Stimulated activated CD8-positive, alpha-beta memory T cell treated with anti-CD3 and anti-CD28 coated beads, Interleukin-7, amount 100 ng/mL, for 24 hours (primary cell): ENCODE results near the gene HIRA.
"Not testable (repeated sequence)": the region's sequence is repeated elsewhere in the genome, so short reads cannot be mapped to it uniquely, and the experiment has no call there.

Experiments
- DNase-seq: peaks from one replicate; pipeline ENCODE4 v3.0.0-alpha.2; 2020; ENCODE audit warnings: low read depth

The HIRA gene

GRCh38 chr22:19385221-19385906 is 46.2 kb downstream of the HIRA start:
- no peak for DNase-seq

- no peak for DNase-seq
Observed at GRCh38 chr22:19383292-19383691, 48.2 kb downstream of the HIRA start.

GRCh38 chr22:19382240-19382639 is 49.3 kb downstream of the HIRA start:
- DNase-seq, result no peak

- no peak for DNase-seq
Observed at GRCh38 chr22:19378344-19378674, 53.2 kb downstream of the HIRA start.

- no peak for DNase-seq
Observed at GRCh38 chr22:19377565-19378343, 53.8 kb downstream of the HIRA start.

GRCh38 chr22:19376971-19377370 is 54.6 kb downstream of the HIRA start:
- DNase-seq, result no peak

- DNase-seq, result no peak
Observed at GRCh38 chr22:19376247-19376646, 55.3 kb downstream of the HIRA start.

GRCh38 chr22:19375435-19375834 is 56.1 kb downstream of the HIRA start:
- DNase-seq, result no peak

GRCh38 chr22:19374410-19374809 is 57.1 kb downstream of the HIRA start:
- DNase-seq, result no peak

GRCh38 chr22:19373450-19373849 is 58.1 kb downstream of the HIRA start:
- DNase-seq, result no peak

GRCh38 chr22:19371893-19372292 is 59.6 kb downstream of the HIRA start:
- no peak for DNase-seq

GRCh38 chr22:19368876-19369275 is 62.7 kb downstream of the HIRA start:
- no peak for DNase-seq

- no peak for DNase-seq
Observed at GRCh38 chr22:19367763-19368367, 63.7 kb downstream of the HIRA start.

- DNase-seq, result not testable (repeated sequence)
Observed at GRCh38 chr22:19363541-19363940, 68.0 kb downstream of the HIRA start.

- no peak for DNase-seq
Observed at GRCh38 chr22:19361501-19362103, 69.9 kb downstream of the HIRA start.

- DNase-seq, result no peak
Observed at GRCh38 chr22:19360862-19361261, 70.7 kb downstream of the HIRA start.

- no peak for DNase-seq
Observed at GRCh38 chr22:19360300-19360792, 71.2 kb downstream of the HIRA start.

GRCh38 chr22:19359554-19360299 is 71.8 kb downstream of the HIRA start:
- DNase-seq, result no peak

GRCh38 chr22:19358703-19359553 is 72.6 kb downstream of the HIRA start:
- DNase-seq, result no peak

- DNase-seq, result no peak
Observed at GRCh38 chr22:19358195-19358594, 73.3 kb downstream of the HIRA start.
